NCI-H1048 (cell line): Measurements from ENCODE around the gene ELL2.
A peak's percentile ranks its signal among the peaks of the same experiment; 100 is the strongest.

Experiments
- DNase-seq: peaks from one replicate; lab custom pipeline; 2025; lab: John Stamatoyannopoulos, UW

Gene ELL2

DNA sequence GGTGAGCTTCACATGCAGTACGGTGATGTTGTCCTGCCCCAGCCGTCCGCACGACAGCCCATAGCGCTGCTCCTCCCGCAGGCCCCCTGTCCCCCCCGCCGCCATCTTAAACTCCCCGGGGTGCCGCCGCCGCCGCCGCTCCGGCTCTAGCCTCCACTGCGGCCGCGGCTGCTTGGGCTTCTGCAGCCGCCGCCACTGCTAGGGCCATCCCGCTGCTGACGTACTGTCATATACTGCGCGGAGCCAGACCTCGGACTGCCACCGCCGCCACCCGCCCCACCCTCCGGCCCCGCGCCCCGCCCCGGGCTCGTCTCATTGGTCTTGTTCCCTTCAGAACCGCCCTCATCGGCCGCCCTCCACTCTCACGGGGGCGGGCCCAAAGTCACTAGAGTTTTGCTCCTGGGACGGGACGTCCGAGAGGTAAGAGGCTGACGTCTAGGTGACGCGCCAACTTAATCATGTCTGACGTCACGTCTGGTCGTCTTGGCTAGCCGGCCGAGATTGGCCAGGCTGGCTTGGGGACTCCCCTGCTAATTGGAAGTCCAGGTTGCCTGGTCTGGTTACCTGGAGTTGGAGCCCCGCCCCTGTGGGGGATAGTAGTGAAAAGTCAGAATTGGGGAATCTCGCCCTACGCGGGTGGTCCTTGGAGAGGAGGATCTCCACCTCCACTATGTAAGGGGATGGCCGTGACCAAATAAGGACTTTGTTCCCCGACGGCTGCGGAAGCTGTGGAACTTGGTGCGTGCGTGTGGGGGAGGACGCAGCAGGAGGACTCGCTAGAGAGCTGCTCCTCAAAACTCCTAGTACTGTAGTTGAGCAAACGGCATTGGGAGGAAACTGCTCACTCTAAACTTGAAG, at the start of gene ELL2:
TSS of gene ELL2 (minus strand) at position 235 of the 858 bp plus-strand sequence. CDS start at position 105, 130 bp downstream.
- DNase-seq, result peak; percentile 89

GRCh38 chr5:96008987-96009647, 47.5 kb upstream of the ELL2 start:
- no peak for DNase-seq

DNA sequence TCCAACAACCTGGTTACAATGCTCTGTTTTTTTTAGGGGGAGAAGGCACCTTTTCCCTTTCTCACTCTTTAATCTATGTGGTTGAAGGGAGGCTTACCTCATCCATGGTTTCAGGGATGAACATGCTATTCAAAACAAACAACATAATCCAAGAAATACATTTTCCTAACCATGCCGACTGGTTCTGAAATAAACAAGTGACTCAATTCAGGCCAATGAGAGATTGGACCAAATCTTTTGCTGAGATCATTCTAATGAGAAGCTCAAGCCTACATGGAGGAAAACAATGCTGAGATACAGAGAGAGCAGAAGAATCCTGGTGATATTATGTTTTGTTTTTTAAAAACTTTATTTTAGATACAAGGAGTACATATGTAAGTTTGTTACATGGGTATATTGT, 46.8 kb upstream of the ELL2 start:
- DNase-seq, result no peak

GRCh38 chr5:96007051-96007450, 45.4 kb upstream of the ELL2 start:
- DNase-seq, result no peak

GRCh38 chr5:96006291-96006690, 44.6 kb upstream of the ELL2 start:
- no peak for DNase-seq

DNA sequence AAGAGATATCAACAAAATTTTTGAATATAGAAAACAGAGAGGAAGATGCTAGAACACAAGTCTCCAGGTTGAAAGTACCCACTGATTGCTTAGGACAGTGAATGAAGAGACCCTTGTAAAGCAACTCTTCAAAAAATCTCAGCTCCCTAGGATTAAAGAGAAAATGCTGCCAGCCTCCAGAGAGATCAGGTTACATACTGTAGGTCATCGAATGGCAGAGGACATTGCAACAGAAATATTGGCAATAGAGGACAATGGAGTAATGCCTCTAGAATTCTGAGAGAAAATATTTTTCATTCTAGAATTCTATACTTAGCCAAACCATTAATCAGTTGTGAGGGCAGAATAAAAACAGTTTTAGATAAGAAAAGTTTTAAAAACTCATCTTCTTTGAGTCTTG, 43.1 kb upstream of the ELL2 start:
- DNase-seq, result no peak

GRCh38 chr5:96004087-96004486, 42.4 kb upstream of the ELL2 start:
- DNase-seq, result no peak

- DNase-seq, result no peak
Observed at GRCh38 chr5:96001262-96001661, 39.6 kb upstream of the ELL2 start.

DNA sequence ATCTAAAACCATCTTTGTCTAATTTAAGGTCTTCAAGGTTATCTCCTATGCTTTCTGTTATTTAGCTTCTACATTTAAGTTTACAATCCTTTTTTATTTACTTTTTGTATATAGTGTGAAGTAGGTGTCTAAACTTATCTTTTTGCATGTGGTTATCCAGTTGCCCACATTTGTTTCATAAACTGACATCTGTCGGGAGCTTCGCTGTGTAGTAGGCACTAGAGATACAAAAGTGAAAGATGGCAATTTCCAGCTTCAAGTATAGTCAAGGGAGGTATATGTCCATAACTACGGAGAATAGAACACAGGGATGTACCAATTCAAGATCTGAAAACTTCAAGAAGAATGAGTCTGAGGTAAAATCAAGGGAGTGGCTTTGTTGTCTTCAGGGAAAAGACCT, 38.7 kb upstream of the ELL2 start:
- DNase-seq, result no peak

GRCh38 chr5:95996904-95997723, 35.5 kb upstream of the ELL2 start:
- no peak for DNase-seq

DNA sequence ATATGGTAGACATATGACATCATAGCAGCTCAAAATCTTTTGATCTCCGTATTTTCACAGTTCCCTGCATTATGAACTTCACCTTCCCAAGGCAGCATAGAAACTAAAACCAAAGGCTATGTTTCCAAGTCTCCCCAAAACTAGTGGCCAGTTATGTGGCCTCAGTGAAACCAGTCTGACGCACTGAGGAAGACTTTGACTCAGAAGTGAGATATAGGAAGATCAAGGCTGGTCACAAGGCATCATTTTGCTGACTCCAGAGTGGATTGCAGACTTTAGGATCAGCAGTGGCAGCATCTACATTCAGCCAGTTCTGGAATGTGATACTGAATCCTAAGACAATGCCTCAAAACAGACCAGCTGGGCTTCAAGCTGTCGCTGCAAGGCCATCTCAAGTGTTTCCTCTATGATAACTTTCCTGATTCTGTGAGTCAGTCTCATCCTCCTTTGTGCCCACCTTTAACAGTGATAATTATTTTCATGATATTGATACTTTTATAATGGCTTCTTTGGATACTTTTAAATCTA, 34.4 kb upstream of the ELL2 start:
- DNase-seq, result no peak

DNA sequence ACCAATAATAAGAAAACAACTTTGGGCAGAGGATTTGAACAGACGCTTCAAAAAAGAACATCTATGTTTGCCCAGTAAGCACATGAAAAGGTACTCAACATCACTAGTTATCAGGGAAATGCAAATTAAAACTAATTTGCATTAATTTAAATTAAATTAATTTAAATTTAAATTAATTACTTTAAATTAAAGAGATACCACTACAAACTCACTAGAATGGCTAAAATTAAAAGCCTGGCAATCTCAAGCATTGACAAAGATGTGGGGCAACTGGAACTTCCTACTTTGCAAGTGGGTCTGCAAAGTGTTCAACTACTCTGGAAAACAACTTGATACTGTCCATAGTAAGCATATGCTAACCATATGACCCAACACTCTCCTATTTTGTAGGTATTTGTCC, 32.1 kb upstream of the ELL2 start:
- no peak for DNase-seq

GRCh38 chr5:95993266-95993665, 31.6 kb upstream of the ELL2 start:
- no peak for DNase-seq

- DNase-seq, result no peak
Observed at GRCh38 chr5:95989283-95990048, 27.8 kb upstream of the ELL2 start.

DNA sequence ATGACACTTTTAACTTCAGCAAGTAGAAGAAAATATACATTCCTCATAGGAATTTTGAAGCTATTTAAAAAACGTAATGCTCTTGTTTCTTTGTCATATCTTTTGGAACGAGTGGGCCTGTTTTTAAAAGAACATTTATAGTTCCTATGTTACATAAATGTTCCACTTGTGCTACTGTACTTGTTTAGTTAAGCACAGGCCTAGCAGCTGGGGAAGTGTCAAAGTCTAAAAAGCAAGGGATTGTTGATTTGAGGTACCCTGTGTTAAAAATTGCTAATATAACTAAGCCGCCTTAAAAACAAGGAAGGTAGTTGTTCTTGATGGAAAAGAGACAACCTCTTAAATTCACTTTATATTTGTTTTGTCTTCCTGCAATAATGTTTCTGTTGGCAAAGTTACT, 27.2 kb upstream of the ELL2 start:
- no peak for DNase-seq

DNA sequence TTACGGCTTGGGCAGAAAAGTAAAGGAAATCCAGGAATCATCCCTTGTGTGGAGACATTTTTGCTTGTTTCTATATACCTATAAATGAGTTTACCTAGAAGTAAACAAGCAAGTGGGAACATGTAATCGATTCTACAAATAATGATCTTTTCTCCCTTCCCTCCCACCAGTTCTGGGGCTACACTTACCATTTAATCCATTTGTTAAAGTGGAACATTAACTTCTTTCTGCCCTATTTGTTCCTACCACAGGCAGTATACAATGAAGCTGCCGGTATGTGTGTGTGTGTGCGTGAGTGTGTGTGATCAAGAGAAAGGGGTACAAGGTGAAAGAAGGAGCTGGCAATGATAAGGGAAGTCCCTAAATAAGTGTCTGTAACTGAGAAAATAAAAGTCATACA, 26.4 kb upstream of the ELL2 start:
- DNase-seq, result no peak

GRCh38 chr5:95986937-95987520, 25.4 kb upstream of the ELL2 start:
- DNase-seq, result no peak

GRCh38 chr5:95986001-95986400, 24.4 kb upstream of the ELL2 start:
- DNase-seq, result no peak

DNA sequence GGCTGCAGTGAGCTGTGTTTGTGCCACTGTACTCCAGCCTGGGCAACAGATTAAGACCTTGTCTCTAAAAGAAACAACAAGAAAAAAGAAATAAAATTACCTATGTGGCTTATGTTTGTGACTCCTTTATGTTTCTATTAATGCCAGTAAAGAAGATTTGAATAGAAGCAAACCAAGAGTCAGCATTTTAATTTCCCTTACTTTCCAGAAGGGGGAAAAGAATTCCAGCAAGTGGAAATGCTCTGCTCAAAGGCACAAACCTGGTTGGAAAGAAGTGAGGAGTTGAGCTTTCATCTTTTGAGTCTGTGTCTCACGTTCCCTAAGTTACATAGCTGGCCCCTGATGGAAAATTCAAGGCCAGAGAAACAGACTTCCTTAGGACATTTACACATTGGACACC, 23.6 kb upstream of the ELL2 start:
- DNase-seq, result no peak

- DNase-seq, result no peak
Observed at GRCh38 chr5:95984287-95984938, 22.8 kb upstream of the ELL2 start.

GRCh38 chr5:95983509-95983908, 21.9 kb upstream of the ELL2 start:
- no peak for DNase-seq
